H9 (cell line): Measurements from ENCODE around the gene HMGB1. TPM values are rescaled to one million over a fixed set of nuclear protein-coding genes. Genes with fewer than 3 reads are reported as not detected.

ENCODE experiments used
- DNase-seq: peaks from one replicate; pipeline ENCODE4 v3.0.0-alpha.2; 2017
- H2AFZ ChIP-seq: one replicate; pipeline ENCODE4 v1.6.1; 2013; ENCODE audit warnings: mild to moderate bottlenecking, low read length, control low read depth, moderate library complexity
- H2AK5ac ChIP-seq: 2 replicates; pipeline ENCODE4 v1.6.1; 2013; ENCODE audit warnings: low read length, control low read depth, mixed read lengths; ENCODE audit not compliant: insufficient read length
- H2BK120ac ChIP-seq: one replicate; pipeline ENCODE4 v1.6.1; 2013; ENCODE audit warnings: low read depth, mild to moderate bottlenecking, low read length, control low read depth, inconsistent platforms; ENCODE audit not compliant: poor library complexity, severe bottlenecking
- H2BK12ac ChIP-seq: 2 replicates; pipeline ENCODE4 v1.6.1; 2013; ENCODE audit warnings: low read length, control low read depth, mixed read lengths, low read depth; ENCODE audit not compliant: insufficient read length
- H2BK15ac ChIP-seq: 2 replicates; pipeline ENCODE4 v1.6.1; 2013; ENCODE audit warnings: low read depth, low read length, control low read depth
- H2BK20ac ChIP-seq: one replicate; pipeline ENCODE4 v1.6.1; 2013; ENCODE audit warnings: low read depth, mild to moderate bottlenecking, low read length, control low read depth, inconsistent platforms; ENCODE audit not compliant: poor library complexity, severe bottlenecking
- H2BK5ac ChIP-seq: 2 replicates; pipeline ENCODE4 v1.6.1; 2013; ENCODE audit warnings: low read length, control low read depth, mixed read lengths; ENCODE audit not compliant: insufficient read length
- H3K14ac ChIP-seq: 2 replicates; pipeline ENCODE4 v1.6.1; 2013; ENCODE audit warnings: low read length, control low read depth; ENCODE audit not compliant: insufficient read depth
- H3K18ac ChIP-seq: 2 replicates; pipeline ENCODE4 v1.6.1; 2013; ENCODE audit warnings: low read depth, mild to moderate bottlenecking, mixed read lengths, low read length, control low read depth; ENCODE audit not compliant: insufficient read length
- H3K23ac ChIP-seq: 2 replicates; pipeline ENCODE4 v1.6.1; 2013; ENCODE audit warnings: low read length, control low read depth, mixed read lengths, low read depth; ENCODE audit not compliant: insufficient read length
- H3K23me2 ChIP-seq: 2 replicates; pipeline ENCODE4 v1.6.1; 2013; ENCODE audit warnings: low read depth, mild to moderate bottlenecking, mixed read lengths, low read length, control low read depth; ENCODE audit not compliant: insufficient read length, poor library complexity, severe bottlenecking
- H3K27ac ChIP-seq: 2 replicates; pipeline ENCODE4 v1.5.1; 2013; ENCODE audit warnings: low read length, control low read depth, mixed read lengths, low read depth; ENCODE audit not compliant: insufficient read length
- H3K27me3 ChIP-seq: 2 replicates; pipeline ENCODE4 v1.6.1; 2013; ENCODE audit warnings: low read length, control low read depth, inconsistent platforms; ENCODE audit not compliant: insufficient read depth
- H3K4ac ChIP-seq: 2 replicates; pipeline ENCODE4 v1.6.1; 2013; ENCODE audit warnings: low read depth, mild to moderate bottlenecking, control low read depth, inconsistent platforms, low read length, moderate library complexity
- H3K4me1 ChIP-seq: 2 replicates; pipeline ENCODE4 v1.6.1; 2013; ENCODE audit warnings: low read length, control low read depth, inconsistent platforms; ENCODE audit not compliant: insufficient read depth
- H3K4me2 ChIP-seq: 2 replicates; pipeline ENCODE4 v1.6.1; 2013; ENCODE audit warnings: low read length, control low read depth, mixed read lengths; ENCODE audit not compliant: insufficient read length, insufficient read depth
- H3K56ac ChIP-seq: 2 replicates; pipeline ENCODE4 v1.6.1; 2013; ENCODE audit warnings: low read depth, mild to moderate bottlenecking, mixed read lengths, low read length, control low read depth; ENCODE audit not compliant: insufficient read length
- H3K79me1 ChIP-seq: 2 replicates; pipeline ENCODE4 v1.6.1; 2013; ENCODE audit warnings: low read depth, mild to moderate bottlenecking, moderate library complexity, low read length, control low read depth, inconsistent platforms; ENCODE audit not compliant: insufficient read depth, poor library complexity, severe bottlenecking
- H3K79me2 ChIP-seq: 2 replicates; pipeline ENCODE4 v1.6.1; 2013; ENCODE audit warnings: low read length, control low read depth, inconsistent platforms; ENCODE audit not compliant: insufficient read depth
- H3K9ac ChIP-seq: 2 replicates; pipeline ENCODE4 v1.6.1; 2013; ENCODE audit warnings: low read length, control low read depth, mixed read lengths; ENCODE audit not compliant: insufficient read length; ENCODE audit errors: extremely low read depth
- H3K9me3 ChIP-seq: one replicate; pipeline ENCODE4 v1.6.1; 2013; ENCODE audit warnings: low read depth, low read length, inconsistent platforms; ENCODE audit not compliant: control insufficient read depth
- H3T11ph ChIP-seq: one replicate; pipeline ENCODE4 v1.6.1; 2013; ENCODE audit warnings: mild to moderate bottlenecking, low read length, control low read depth, inconsistent platforms
- H4K20me1 ChIP-seq: one replicate; pipeline ENCODE4 v1.6.1; 2013; ENCODE audit not compliant: control insufficient read depth, insufficient read length, insufficient read depth
- H4K5ac ChIP-seq: 2 replicates; pipeline ENCODE4 v1.6.1; 2013; ENCODE audit warnings: low read depth, mild to moderate bottlenecking, mixed read lengths, low read length, control low read depth; ENCODE audit not compliant: insufficient read length
- H4K8ac ChIP-seq: replicated peaks from 2 replicates; pipeline ENCODE4 v1.6.1; 2013; ENCODE audit warnings: low read length, control low read depth, mixed read lengths, low read depth; ENCODE audit not compliant: insufficient read length
- H4K91ac ChIP-seq: 2 replicates; pipeline ENCODE4 v1.6.1; 2013; ENCODE audit warnings: low read depth, mild to moderate bottlenecking, moderate library complexity, mixed read lengths, low read length, control low read depth; ENCODE audit not compliant: insufficient read length
- H3K27ac Mint-ChIP-seq, 3 experiments: 2 replicates in 2 of 3; 3 replicates in 1 of 3; pipeline ENCODE4 v1.8.0; 2020 to 2021; ENCODE audit warnings: mixed read lengths in 3 of 3, mild to moderate bottlenecking in 1 of 3, moderate library complexity in 1 of 3
- H3K27me3 Mint-ChIP-seq: 2 replicates; pipeline ENCODE4 v1.8.0; 2021; ENCODE audit warnings: low read depth, mild to moderate bottlenecking, moderate library complexity, mixed read lengths
- H3K36me3 Mint-ChIP-seq, 3 experiments: 2 replicates in 2 of 3; 3 replicates in 1 of 3; pipeline ENCODE4 v1.8.0; 2020 to 2021; ENCODE audit warnings: low read depth in 3 of 3, mixed read lengths in 3 of 3; ENCODE audit not compliant: insufficient read depth in 1 of 3
- H3K4me1 Mint-ChIP-seq, 2 experiments: 2 replicates each; pipeline ENCODE4 v1.8.0; 2020; ENCODE audit warnings: mixed read lengths in 2 of 2
- H3K4me3 Mint-ChIP-seq, 2 experiments: 2 replicates in 1 of 2; 3 replicates in 1 of 2; pipeline ENCODE4 v1.8.0; 2020 to 2021; ENCODE audit warnings: mild to moderate bottlenecking in 2 of 2, mixed read lengths in 2 of 2, moderate library complexity in 1 of 2
- H3K9me3 Mint-ChIP-seq, 2 experiments: 2 replicates in 1 of 2; 3 replicates in 1 of 2; pipeline ENCODE4 v1.8.0; 2020; ENCODE audit warnings: mild to moderate bottlenecking in 2 of 2, mixed read lengths in 2 of 2, moderate library complexity in 1 of 2
- WGBS: extraction: QIAGEN DNeasy Blood & Tissue Kit; methylation state at CpG from one replicate; pipeline ENCODE4 v1.1.7; 2013; ENCODE audit warnings: missing lambda C conversion rate, low lambda C conversion rate, mixed read lengths; ENCODE audit not compliant: insufficient read length; ENCODE audit errors: extremely low coverage; 5-methylcytosine and 5-hydroxymethylcytosine counted together
- total RNA-seq: library from RNA; stranded (reverse); gene quantifications from 2 replicates; pipeline ENCODE4 v1.2.1, GENCODE V29; 2021
- TF ChIP-seq, protein P1 (sequence below): fragments of 200-600 bp; sonication (generic); conservative IDR thresholded peaks from 3 replicates; pipeline ENCODE4 v1.8.0; 2021; ENCODE audit warnings: antibody characterized with exemption, mild to moderate bottlenecking

Gene HMGB1
- total RNA-seq, 1 experiment from 2014 or later = 688 TPM

DNA sequence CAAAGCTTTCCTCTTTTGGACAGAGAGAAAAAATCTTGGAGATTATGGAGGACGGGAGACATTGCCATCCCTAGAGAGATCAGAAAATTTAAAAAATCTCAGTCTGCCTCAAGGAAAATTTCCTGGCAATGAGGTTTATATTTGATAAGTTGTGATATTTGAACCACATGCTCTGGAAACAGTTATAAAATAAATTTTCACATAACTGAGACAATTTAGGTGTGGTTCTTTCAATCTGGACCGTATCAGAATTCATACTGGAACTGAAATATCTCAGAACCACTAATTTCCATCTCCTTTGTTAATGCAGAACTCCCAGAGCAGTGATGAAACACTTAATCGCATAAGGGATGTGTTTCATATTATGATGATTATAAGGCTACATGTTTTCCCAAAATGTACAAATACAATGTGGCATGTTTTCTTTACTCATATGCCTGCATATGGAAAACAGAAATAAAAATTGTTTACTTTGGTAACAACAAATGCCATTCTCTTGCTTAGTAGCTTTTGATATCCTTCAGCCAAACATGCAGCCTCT lies 29.8 kb downstream of the HMGB1 start:
- no peak overlapping the region for H2BK15ac ChIP-seq
- no peak overlapping the region for H3K9ac ChIP-seq
- H3K79me2 ChIP-seq = no peaks in the 10 kb centered on the region
- no peak overlapping the region for H2AFZ ChIP-seq
- H2BK20ac ChIP-seq = no peak overlapping the region
- H2AK5ac ChIP-seq = no peak overlapping the region
- no peak overlapping the region for H2BK120ac ChIP-seq
- no peak overlapping the region for H3K27ac Mint-ChIP-seq
- H3K23ac ChIP-seq = no peak overlapping the region
- no peaks in the 10 kb centered on the region for H4K20me1 ChIP-seq
- no peaks in the 10 kb centered on the region for H3K4me1 Mint-ChIP-seq
- H4K8ac ChIP-seq = no peak overlapping the region
- TF ChIP-seq, protein P1, sequence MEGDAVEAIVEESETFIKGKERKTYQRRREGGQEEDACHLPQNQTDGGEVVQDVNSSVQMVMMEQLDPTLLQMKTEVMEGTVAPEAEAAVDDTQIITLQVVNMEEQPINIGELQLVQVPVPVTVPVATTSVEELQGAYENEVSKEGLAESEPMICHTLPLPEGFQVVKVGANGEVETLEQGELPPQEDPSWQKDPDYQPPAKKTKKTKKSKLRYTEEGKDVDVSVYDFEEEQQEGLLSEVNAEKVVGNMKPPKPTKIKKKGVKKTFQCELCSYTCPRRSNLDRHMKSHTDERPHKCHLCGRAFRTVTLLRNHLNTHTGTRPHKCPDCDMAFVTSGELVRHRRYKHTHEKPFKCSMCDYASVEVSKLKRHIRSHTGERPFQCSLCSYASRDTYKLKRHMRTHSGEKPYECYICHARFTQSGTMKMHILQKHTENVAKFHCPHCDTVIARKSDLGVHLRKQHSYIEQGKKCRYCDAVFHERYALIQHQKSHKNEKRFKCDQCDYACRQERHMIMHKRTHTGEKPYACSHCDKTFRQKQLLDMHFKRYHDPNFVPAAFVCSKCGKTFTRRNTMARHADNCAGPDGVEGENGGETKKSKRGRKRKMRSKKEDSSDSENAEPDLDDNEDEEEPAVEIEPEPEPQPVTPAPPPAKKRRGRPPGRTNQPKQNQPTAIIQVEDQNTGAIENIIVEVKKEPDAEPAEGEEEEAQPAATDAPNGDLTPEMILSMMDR = no peak
- H3K56ac ChIP-seq = no peak overlapping the region
- H4K91ac ChIP-seq = no peak overlapping the region
- no CpG with 5 or more reads among the region's 3 CpGs for WGBS
- no peak for DNase-seq
- H3K4me2 ChIP-seq = no peak overlapping the region
- H3K36me3 Mint-ChIP-seq = no peaks in the 10 kb centered on the region
- H3K27me3 Mint-ChIP-seq = peaks cover 4% of the 10 kb centered on the region
- no peaks in the 10 kb centered on the region for H3K23me2 ChIP-seq
- no peak overlapping the region for H3T11ph ChIP-seq
- H3K9me3 ChIP-seq = no peaks in the 10 kb centered on the region
- H3K14ac ChIP-seq = no peak overlapping the region
- H3K4ac ChIP-seq = no peak overlapping the region
- no peaks in the 10 kb centered on the region for H3K79me1 ChIP-seq
- H2BK12ac ChIP-seq = no peak overlapping the region
- no peak overlapping the region for H3K27ac ChIP-seq
- no peak overlapping the region for H3K18ac ChIP-seq
- H4K5ac ChIP-seq = no peak overlapping the region
- no peaks in the 10 kb centered on the region; a peak in 1 of 5 replicates for H3K9me3 Mint-ChIP-seq
- H3K4me3 Mint-ChIP-seq = no peak overlapping the region; a peak in 1 of 5 replicates
- H2BK5ac ChIP-seq = no peak overlapping the region
- H3K27me3 ChIP-seq = no peaks in the 10 kb centered on the region
- no peaks in the 10 kb centered on the region for H3K4me1 ChIP-seq
